ENCODE results near the gene MT1F. TPM values are rescaled to one million over a fixed set of nuclear protein-coding genes. Genes with fewer than 3 reads are reported as not detected.

Gene MT1F
- total RNA-seq, 1 experiment from 2014 or later = 7.3 TPM

DNA sequence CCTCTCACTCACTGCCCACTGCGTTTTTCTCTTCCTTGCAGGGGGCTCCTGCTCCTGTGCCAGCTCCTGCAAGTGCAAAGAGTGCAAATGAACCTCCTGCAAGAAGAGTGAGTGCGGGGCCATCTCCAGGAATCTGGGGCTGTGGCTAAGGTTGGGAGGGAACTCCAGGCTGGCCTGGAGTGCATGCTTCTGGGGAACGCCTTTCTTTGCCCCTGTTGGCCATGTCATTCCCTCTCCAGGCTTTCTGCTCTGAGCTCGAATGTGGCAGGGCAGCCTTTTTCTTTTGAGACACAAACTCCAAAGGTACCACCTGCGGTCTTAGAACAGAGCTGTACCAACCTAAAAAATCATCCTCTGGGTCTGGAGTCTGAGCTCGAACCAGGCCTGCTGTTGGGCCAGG, 39.6 kb upstream of the MT1F start:
- Histone ChIP-seq H3K27me3 (ENCODE audit: insufficient read depth, low read length) (no peaks in the 10 kb centered on the region), H3K9me2 (ENCODE audit: insufficient read depth) (no peaks in the 10 kb centered on the region), H3K4me1 (ENCODE audit: control insufficient read depth in 1 of 2, insufficient read depth in 2 of 2, low read length in 2 of 2) (peaks cover 15 to 23% of the 10 kb centered on the region in 2 experiments), H3K4me2 (ENCODE audit: low read length) (no peak overlapping the region), H3K9ac (ENCODE audit: low read length) (no peak overlapping the region), H3K9me3 (ENCODE audit: control insufficient read depth in 1 of 2, insufficient read depth in 1 of 2, low read depth in 1 of 2, low read length in 2 of 2) (no peaks in the 10 kb centered on the region), H3K79me2 (ENCODE audit: insufficient read depth, low read length) (no peaks in the 10 kb centered on the region), H2AFZ (ENCODE audit: low read depth, low read length, poor library complexity, severe bottlenecking) (no peak overlapping the region), H3K27ac (ENCODE audit: low read depth, low read length) (no peak overlapping the region), H3K36me3 (ENCODE audit: control insufficient read depth in 1 of 2, insufficient read depth in 2 of 2, low read length in 2 of 2) (no peaks in the 10 kb centered on the region), H4K20me1 (ENCODE audit: insufficient read depth) (no peaks in the 10 kb centered on the region), H3K4me3 (replicated peaks in 1 of 2; ENCODE audit: low read depth in 1 of 2, low read length in 2 of 2) (no peak overlapping the region)
- intact Hi-C loops (cut with micrococcal nuclease) = no loop called here
- ATAC-seq = no peak
- ChIA-PET RAD21 (ENCODE audit: low non-redundant PET in 1 of 2, low total read pairs in 2 of 2, uncharacterized antibody in 2 of 2, unreplicated experiment in 2 of 2) (no interaction called here), POLR2A (interaction anchor here (1.4 to 16.1 kb wide), 3 partner anchors 7 to 11 kb away, joined by 3 to 344 read pairs (median 5); partner anchors contain the start of genes MT1E and MT2A), CTCF (no interaction called here)
- BruUV-seq (replicated peaks) = no TSS peak
- no peak for DNase-seq (ENCODE audit: low read depth, low spot score)
- TF ChIP-seq YY1 (IDR thresholded peaks at IDR 0.05; ENCODE audit: extremely low read depth, insufficient replicate concordance, low read depth, low read length) (no peak), EZH2phosphoT487 (IDR thresholded peaks at IDR 0.05; ENCODE audit: borderline replicate concordance) (no peak), POLR2A (IDR thresholded peaks at IDR 0.05; ENCODE audit: borderline replicate concordance, extremely low read depth, insufficient read depth, insufficient read length) (no peak), ZNF274 (IDR thresholded peaks at IDR 0.05; ENCODE audit: low read depth, low read length) (no peak), RAD21 (IDR thresholded peaks at IDR 0.05; ENCODE audit: low read depth) (no peak), FOSL1 (IDR thresholded peaks at IDR 0.05; ENCODE audit: low read depth) (no peak)
- TF ChIP-seq, protein P1, sequence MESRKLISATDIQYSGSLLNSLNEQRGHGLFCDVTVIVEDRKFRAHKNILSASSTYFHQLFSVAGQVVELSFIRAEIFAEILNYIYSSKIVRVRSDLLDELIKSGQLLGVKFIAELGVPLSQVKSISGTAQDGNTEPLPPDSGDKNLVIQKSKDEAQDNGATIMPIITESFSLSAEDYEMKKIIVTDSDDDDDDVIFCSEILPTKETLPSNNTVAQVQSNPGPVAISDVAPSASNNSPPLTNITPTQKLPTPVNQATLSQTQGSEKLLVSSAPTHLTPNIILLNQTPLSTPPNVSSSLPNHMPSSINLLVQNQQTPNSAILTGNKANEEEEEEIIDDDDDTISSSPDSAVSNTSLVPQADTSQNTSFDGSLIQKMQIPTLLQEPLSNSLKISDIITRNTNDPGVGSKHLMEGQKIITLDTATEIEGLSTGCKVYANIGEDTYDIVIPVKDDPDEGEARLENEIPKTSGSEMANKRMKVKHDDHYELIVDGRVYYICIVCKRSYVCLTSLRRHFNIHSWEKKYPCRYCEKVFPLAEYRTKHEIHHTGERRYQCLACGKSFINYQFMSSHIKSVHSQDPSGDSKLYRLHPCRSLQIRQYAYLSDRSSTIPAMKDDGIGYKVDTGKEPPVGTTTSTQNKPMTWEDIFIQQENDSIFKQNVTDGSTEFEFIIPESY (IDR thresholded peaks at IDR 0.05; ENCODE audit: extremely low read depth, insufficient replicate concordance, low read length) = no peak
- TF ChIP-seq, protein P2, sequence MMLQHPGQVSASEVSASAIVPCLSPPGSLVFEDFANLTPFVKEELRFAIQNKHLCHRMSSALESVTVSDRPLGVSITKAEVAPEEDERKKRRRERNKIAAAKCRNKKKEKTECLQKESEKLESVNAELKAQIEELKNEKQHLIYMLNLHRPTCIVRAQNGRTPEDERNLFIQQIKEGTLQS (IDR thresholded peaks at IDR 0.05) = no peak
- TF ChIP-seq, protein P3, sequence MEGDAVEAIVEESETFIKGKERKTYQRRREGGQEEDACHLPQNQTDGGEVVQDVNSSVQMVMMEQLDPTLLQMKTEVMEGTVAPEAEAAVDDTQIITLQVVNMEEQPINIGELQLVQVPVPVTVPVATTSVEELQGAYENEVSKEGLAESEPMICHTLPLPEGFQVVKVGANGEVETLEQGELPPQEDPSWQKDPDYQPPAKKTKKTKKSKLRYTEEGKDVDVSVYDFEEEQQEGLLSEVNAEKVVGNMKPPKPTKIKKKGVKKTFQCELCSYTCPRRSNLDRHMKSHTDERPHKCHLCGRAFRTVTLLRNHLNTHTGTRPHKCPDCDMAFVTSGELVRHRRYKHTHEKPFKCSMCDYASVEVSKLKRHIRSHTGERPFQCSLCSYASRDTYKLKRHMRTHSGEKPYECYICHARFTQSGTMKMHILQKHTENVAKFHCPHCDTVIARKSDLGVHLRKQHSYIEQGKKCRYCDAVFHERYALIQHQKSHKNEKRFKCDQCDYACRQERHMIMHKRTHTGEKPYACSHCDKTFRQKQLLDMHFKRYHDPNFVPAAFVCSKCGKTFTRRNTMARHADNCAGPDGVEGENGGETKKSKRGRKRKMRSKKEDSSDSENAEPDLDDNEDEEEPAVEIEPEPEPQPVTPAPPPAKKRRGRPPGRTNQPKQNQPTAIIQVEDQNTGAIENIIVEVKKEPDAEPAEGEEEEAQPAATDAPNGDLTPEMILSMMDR (IDR thresholded peaks at IDR 0.05 in 2 of 3, conservative IDR thresholded peaks at IDR 0.05 in 1 of 3; ENCODE audit: borderline replicate concordance in 1 of 3, insufficient read depth in 1 of 3, low read depth in 2 of 3, low read length in 2 of 3) = no peak
- TF ChIP-seq, protein P4, sequence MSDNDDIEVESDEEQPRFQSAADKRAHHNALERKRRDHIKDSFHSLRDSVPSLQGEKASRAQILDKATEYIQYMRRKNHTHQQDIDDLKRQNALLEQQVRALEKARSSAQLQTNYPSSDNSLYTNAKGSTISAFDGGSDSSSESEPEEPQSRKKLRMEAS (IDR thresholded peaks at IDR 0.05) = no peak

Measured in HCT116 (cell line).